Astrocyte of the spinal cord (primary cell): Measurements from ENCODE around the gene RGS11.
"Not testable (repeated sequence)": the region's sequence is repeated elsewhere in the genome, so short reads cannot be mapped to it uniquely, and the experiment has no call there.

Experiments used
- DNase-seq: peaks from one replicate; pipeline ENCODE4 v3.0.0; 2011; ENCODE audit warnings: low read depth, low spot score
- H3K4me3 ChIP-seq: 2 replicates; pipeline ENCODE4 v1.5.1; 2011; ENCODE audit warnings: low read depth, mild to moderate bottlenecking, low read length, moderate library complexity
- CTCF ChIP-seq: IDR thresholded peaks from 2 replicates; pipeline ENCODE4 v1.5.1; 2012; ENCODE audit warnings: low read depth, mild to moderate bottlenecking, low read length, inconsistent platforms
- in situ Hi-C: cut with HindIII; loops from 2 replicates; pipeline ENCODE4 v1.10.0; 2017; ENCODE audit warnings: low sequenced_read_pairs

RGS11 gene

GRCh38 chr16:269061-269796 lies 6.5 kb downstream of the RGS11 start:
- in situ Hi-C loops, result no loop called here
- no peak for DNase-seq
- no peak overlapping the region for H3K4me3 ChIP-seq
- TF ChIP-seq CTCF, result no peak

GRCh38 chr16:268141-269053 lies 7.3 kb downstream of the RGS11 start:
- no peak overlapping the region for H3K4me3 ChIP-seq
- in situ Hi-C loops, result no loop called here
- no peak for TF ChIP-seq CTCF
- no peak for DNase-seq

- H3K4me3 ChIP-seq, DNase-seq, in situ Hi-C loops: not testable (repeated sequence)
Measured at GRCh38 chr16:267562-267961, 8.2 kb downstream of the RGS11 start.

- TF ChIP-seq CTCF, result no peak
- DNase-seq, result no peak
- H3K4me3 ChIP-seq, result no peak overlapping the region
- in situ Hi-C loops, result no loop called here
Measured at GRCh38 chr16:266258-267164, 9.2 kb downstream of the RGS11 start.

GRCh38 chr16:265711-266110 lies 10.0 kb downstream of the RGS11 start:
- in situ Hi-C loops, result no loop called here
- no peak for TF ChIP-seq CTCF
- no peak overlapping the region for H3K4me3 ChIP-seq
- DNase-seq, result no peak

- in situ Hi-C loops, result no loop called here
- DNase-seq, result no peak
- TF ChIP-seq CTCF, result no peak
- no peak overlapping the region for H3K4me3 ChIP-seq
Measured at GRCh38 chr16:265002-265529, 10.7 kb downstream of the RGS11 start.
